HEK293T (cell line): ENCODE measurements around the gene ZNF740.

Experiments
- CTCF ChIA-PET: fragments of 350-600 bp; formaldehyde crosslinking; extraction: SDS; loops from one replicate; lab custom pipeline; 2021; ENCODE audit warnings: antibody characterized with exemption, inconsistent platforms; lab: Yijun Ruan, JAX
- POLR2A ChIA-PET: fragments of 350-600 bp; formaldehyde crosslinking; extraction: SDS; loops from one replicate; lab custom pipeline; 2020; ENCODE audit warnings: antibody characterized with exemption, inconsistent platforms; lab: Yijun Ruan, JAX
- DNase-seq: peaks from one replicate; pipeline ENCODE4 v3.0.0; 2012; ENCODE audit warnings: mixed read lengths; ENCODE audit errors: extremely low spot score
- ARNT ChIP-seq: fragments of 450-650 bp; IDR thresholded peaks from 2 replicates; pipeline ENCODE4 v1.6.1; 2017; ENCODE audit warnings: mild to moderate bottlenecking
- BHLHE40 ChIP-seq: fragments of 450-650 bp; IDR thresholded peaks from 2 replicates; pipeline ENCODE4 v1.6.1; 2016; ENCODE audit warnings: mild to moderate bottlenecking, moderate library complexity, borderline replicate concordance
- CTBP1 ChIP-seq: fragments of 450-650 bp; IDR thresholded peaks from 2 replicates; pipeline ENCODE4 v1.6.1; 2016; ENCODE audit warnings: borderline replicate concordance
- ELF4 ChIP-seq: fragments of 450-650 bp; IDR thresholded peaks from 2 replicates; pipeline ENCODE4 v1.6.1; 2017; ENCODE audit warnings: antibody characterized with exemption
- FOXA1 ChIP-seq: fragments of 450-650 bp; IDR thresholded peaks from 2 replicates; pipeline ENCODE4 v1.6.1; 2016; ENCODE audit warnings: mild to moderate bottlenecking
- FOXK2 ChIP-seq: fragments of 450-650 bp; IDR thresholded peaks from 2 replicates; pipeline ENCODE4 v1.6.1; 2016; ENCODE audit warnings: mild to moderate bottlenecking
- FOXM1 ChIP-seq: fragments of 450-650 bp; IDR thresholded peaks from 2 replicates; pipeline ENCODE4 v1.6.1; 2017; ENCODE audit warnings: mild to moderate bottlenecking, borderline replicate concordance
- HDGF ChIP-seq: fragments of 450-650 bp; IDR thresholded peaks from 2 replicates; pipeline ENCODE4 v1.6.1; 2017; ENCODE audit warnings: antibody characterized with exemption, borderline replicate concordance
- L3MBTL2 ChIP-seq: fragments of 450-650 bp; conservative IDR thresholded peaks from 2 replicates; pipeline ENCODE4 v1.6.1; 2016; ENCODE audit warnings: mild to moderate bottlenecking
- LEF1 ChIP-seq: fragments of 450-650 bp; IDR thresholded peaks from 2 replicates; pipeline ENCODE4 v1.6.1; 2017; ENCODE audit warnings: mild to moderate bottlenecking, borderline replicate concordance
- NFRKB ChIP-seq: fragments of 450-650 bp; IDR thresholded peaks from 2 replicates; pipeline ENCODE4 v1.6.1; 2016; ENCODE audit warnings: mild to moderate bottlenecking, moderate library complexity
- SP1 ChIP-seq: fragments of 450-650 bp; IDR thresholded peaks from 2 replicates; pipeline ENCODE4 v1.6.1; 2017
- SUZ12 ChIP-seq: fragments of 450-650 bp; IDR thresholded peaks from 2 replicates; pipeline ENCODE4 v1.6.1; 2016; ENCODE audit warnings: mild to moderate bottlenecking
- TARDBP ChIP-seq: fragments of 450-650 bp; IDR thresholded peaks from 2 replicates; pipeline ENCODE4 v1.6.1; 2016
- ZNF384 ChIP-seq: fragments of 450-650 bp; IDR thresholded peaks from 2 replicates; pipeline ENCODE4 v1.6.1; 2016
- TF ChIP-seq, protein P1 (sequence below): fragments of 450-650 bp; IDR thresholded peaks from 2 replicates; pipeline ENCODE4 v1.6.1; 2016

The ZNF740 gene

DNA sequence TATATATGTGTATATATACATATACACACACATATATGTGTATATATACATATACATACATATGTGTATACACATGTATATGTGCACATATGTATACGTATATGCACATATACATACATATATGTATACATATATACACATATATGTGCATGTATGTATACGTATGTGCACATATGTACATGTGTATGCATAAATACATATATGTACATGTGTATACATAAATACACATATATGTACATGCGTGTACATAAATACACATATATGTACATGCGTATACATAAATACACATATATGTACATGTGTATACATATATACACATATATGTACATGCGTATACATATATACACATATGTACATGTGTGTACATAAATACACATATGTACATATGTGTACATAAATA, 33.3 kb upstream of the ZNF740 start:
- ChIA-PET POLR2A (no interaction called here), CTCF (no interaction called here)
- no peak for TF ChIP-seq HDGF
- no peak for TF ChIP-seq L3MBTL2
- no peak for TF ChIP-seq BHLHE40
- peak; percentile 49 for TF ChIP-seq NFRKB
- no peak for TF ChIP-seq SUZ12
- TF ChIP-seq ELF4: no peak
- no peak for DNase-seq

GRCh38 chr12:53147653-53148052, 32.9 kb upstream of the ZNF740 start:
- TF ChIP-seq ARNT: no peak
- TF ChIP-seq, protein P1, sequence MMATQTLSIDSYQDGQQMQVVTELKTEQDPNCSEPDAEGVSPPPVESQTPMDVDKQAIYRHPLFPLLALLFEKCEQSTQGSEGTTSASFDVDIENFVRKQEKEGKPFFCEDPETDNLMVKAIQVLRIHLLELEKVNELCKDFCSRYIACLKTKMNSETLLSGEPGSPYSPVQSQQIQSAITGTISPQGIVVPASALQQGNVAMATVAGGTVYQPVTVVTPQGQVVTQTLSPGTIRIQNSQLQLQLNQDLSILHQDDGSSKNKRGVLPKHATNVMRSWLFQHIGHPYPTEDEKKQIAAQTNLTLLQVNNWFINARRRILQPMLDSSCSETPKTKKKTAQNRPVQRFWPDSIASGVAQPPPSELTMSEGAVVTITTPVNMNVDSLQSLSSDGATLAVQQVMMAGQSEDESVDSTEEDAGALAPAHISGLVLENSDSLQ: no peak
- TF ChIP-seq SUZ12: no peak
- no peak for TF ChIP-seq HDGF
- no peak for TF ChIP-seq BHLHE40
- CTCF ChIA-PET: no interaction called here
- POLR2A ChIA-PET: no interaction called here
- no peak for DNase-seq

GRCh38 chr12:53151039-53151438, 29.5 kb upstream of the ZNF740 start:
- TF ChIP-seq SP1: no peak
- TF ChIP-seq HDGF: no peak
- TF ChIP-seq FOXK2: no peak
- no peak for TF ChIP-seq ARNT
- TF ChIP-seq CTBP1: no peak
- TF ChIP-seq TARDBP: no peak
- no peak for TF ChIP-seq L3MBTL2
- no peak for TF ChIP-seq FOXA1
- no peak for TF ChIP-seq ZNF384
- TF ChIP-seq FOXM1: no peak
- no peak for TF ChIP-seq BHLHE40
- TF ChIP-seq LEF1: no peak
- TF ChIP-seq NFRKB: no peak
- TF ChIP-seq, protein P1: no peak
- TF ChIP-seq SUZ12: no peak
- TF ChIP-seq ELF4: no peak
- CTCF ChIA-PET: interaction anchor here (1.2 kb wide), 1 partner anchor 9 kb away, joined by 4 read pairs; no protein-coding TSS in a partner anchor
- POLR2A ChIA-PET: no interaction called here
- DNase-seq: no peak

DNA sequence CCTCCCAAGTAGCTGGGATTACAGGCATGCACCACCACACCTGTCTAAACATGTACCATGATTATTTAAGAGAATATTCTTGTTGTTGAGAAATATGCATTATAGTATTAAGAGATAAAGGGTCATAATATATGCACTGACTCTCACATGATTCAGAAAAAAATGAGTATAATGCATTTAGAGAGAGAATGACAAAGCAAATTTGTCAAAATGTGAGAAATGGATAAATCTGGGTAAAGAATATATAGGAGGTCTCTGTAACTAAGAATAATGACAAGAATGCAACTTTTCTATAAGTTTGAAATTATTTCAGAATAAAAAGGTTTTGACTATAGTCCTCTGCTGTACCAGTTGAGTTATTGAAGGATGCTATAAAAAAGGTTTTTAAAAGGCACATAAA, 28.1 kb upstream of the ZNF740 start:
- no peak for DNase-seq
- ChIA-PET CTCF (no interaction called here), POLR2A (no interaction called here)
- no peak for TF ChIP-seq ZNF384

DNA sequence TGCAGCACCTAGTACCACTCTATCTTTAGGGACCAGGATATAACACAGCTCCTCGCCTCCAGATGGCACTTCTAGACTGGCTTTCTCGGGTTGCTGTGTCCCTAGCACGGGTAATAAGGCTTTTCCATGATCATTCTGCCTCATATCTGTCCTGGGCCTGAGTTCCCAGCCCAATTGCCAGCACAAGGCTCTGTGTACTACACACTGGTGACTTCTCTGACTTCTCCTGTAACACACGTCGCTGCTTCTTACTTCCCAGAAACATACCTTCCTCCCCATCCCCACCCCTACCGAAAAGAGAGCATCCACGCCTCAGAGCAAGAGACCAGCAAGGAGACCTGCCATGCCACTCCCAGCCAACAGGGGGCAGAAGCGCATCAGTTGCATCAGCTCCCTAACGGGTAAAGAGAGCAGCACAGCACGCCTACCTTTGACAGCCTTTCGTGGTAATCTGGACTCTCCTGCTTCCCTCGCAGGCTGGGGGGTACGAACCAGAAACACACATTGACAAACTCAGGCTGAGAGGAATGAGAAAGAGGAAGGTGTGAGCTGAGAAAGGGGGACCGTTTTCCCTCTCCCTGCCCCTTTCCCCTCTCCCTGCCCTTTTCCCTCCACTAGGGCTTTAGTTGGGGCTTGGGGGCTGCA, 21.2 kb upstream of the ZNF740 start:
- ChIA-PET CTCF (interaction anchor here (0.6 to 3.5 kb wide), 23 partner anchors 9 to 361 kb away, joined by 3 to 21 read pairs (median 4); partner anchors contain the start of genes AAAS, MYG1 and SOAT2), POLR2A (interaction anchor here (0.7 to 3.7 kb wide), 10 partner anchors 12 to 266 kb away, joined by 3 to 27 read pairs (median 4); partner anchors contain the start of genes CSAD, PFDN5, SPRYD3 and ZNF740)
- DNase-seq: peak; percentile 94
- no peak for TF ChIP-seq LEF1
- no peak for TF ChIP-seq TARDBP
- TF ChIP-seq SP1: no peak
- TF ChIP-seq ARNT: no peak
- no peak for TF ChIP-seq HDGF
- TF ChIP-seq SUZ12: no peak
- no peak for TF ChIP-seq FOXA1
- TF ChIP-seq L3MBTL2: no peak; the same call in 1 of the 2 replicates
- TF ChIP-seq CTBP1: no peak
- TF ChIP-seq ZNF384: no peak
- no peak for TF ChIP-seq ELF4
- TF ChIP-seq BHLHE40: no peak
- TF ChIP-seq NFRKB: no peak

DNA sequence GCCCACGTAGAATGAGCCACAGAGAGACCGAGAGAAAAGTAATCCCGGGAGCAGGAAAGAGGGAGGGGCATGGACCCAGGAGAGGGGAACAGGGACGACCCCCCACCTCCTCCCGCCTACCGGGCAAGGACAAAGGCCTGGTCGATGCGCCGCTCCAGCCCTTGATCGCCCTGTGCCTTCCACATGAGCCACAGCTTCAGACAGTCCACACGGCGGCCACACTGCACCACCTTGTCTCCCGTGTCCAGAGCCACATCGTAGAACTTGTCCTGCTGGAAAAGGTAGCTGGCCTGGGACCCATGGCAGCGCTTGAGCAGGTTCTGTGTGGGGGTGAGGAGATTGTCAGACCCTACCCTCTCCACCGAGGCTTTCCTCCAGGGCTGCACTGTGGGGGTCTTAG, 20.5 kb upstream of the ZNF740 start:
- no peak for TF ChIP-seq SUZ12
- no peak for TF ChIP-seq L3MBTL2
- TF ChIP-seq, protein P1: no peak
- TF ChIP-seq HDGF: no peak
- TF ChIP-seq BHLHE40: no peak
- no peak for TF ChIP-seq SP1
- no peak for TF ChIP-seq ARNT
- no peak for TF ChIP-seq FOXA1
- no peak for TF ChIP-seq FOXM1
- no peak for TF ChIP-seq NFRKB
- TF ChIP-seq LEF1: no peak
- ChIA-PET POLR2A (interaction anchor here (0.7 to 3.7 kb wide), 7 partner anchors 11 to 161 kb away, joined by 3 to 27 read pairs (median 5); partner anchors contain the start of genes CSAD, PFDN5 and ZNF740), CTCF (interaction anchor here (0.7 to 3.5 kb wide), 18 partner anchors 9 to 161 kb away, joined by 3 to 21 read pairs (median 6); partner anchors contain the start of genes AAAS and MYG1)
- no peak for DNase-seq
